Mesendoderm (in vitro differentiated cells): ENCODE results near the gene TLE3.
A peak's percentile ranks its signal among the peaks of the same experiment; 100 is the strongest.

Experiments used
- DNase-seq: peaks from one replicate; pipeline ENCODE4 v3.0.0; 2013
- H2AK5ac ChIP-seq: 2 replicates; pipeline ENCODE4 v1.6.1; 2013; ENCODE audit warnings: low read length, inconsistent platforms
- H2BK120ac ChIP-seq: 2 replicates; pipeline ENCODE4 v1.6.1; 2013; ENCODE audit warnings: low read depth, mild to moderate bottlenecking, low read length, moderate library complexity, mixed read lengths
- H2BK15ac ChIP-seq: replicated peaks from 2 replicates; pipeline ENCODE4 v1.6.1; 2013; ENCODE audit warnings: low read depth, mild to moderate bottlenecking, moderate library complexity
- H2BK5ac ChIP-seq: 2 replicates; pipeline ENCODE4 v1.6.1; 2013; ENCODE audit warnings: low read length, inconsistent platforms
- H3K18ac ChIP-seq: 2 replicates; pipeline ENCODE4 v1.6.1; 2013; ENCODE audit warnings: mild to moderate bottlenecking, low read length, mixed read lengths
- H3K23ac ChIP-seq: one replicate; pipeline ENCODE4 v1.6.1; 2013; ENCODE audit warnings: low read length
- H3K27ac ChIP-seq: 2 replicates; pipeline ENCODE4 v1.5.1; 2013; ENCODE audit warnings: low read depth, mild to moderate bottlenecking, inconsistent platforms, low read length, moderate library complexity
- H3K27me3 ChIP-seq: 2 replicates; pipeline ENCODE4 v1.6.1; 2013; ENCODE audit warnings: low read length, control low read depth, mild to moderate bottlenecking, inconsistent platforms; ENCODE audit not compliant: insufficient read depth, poor library complexity
- H3K36me3 ChIP-seq: 2 replicates; pipeline ENCODE4 v1.6.1; 2013; ENCODE audit warnings: low read length, inconsistent platforms; ENCODE audit not compliant: control insufficient read depth, insufficient read depth
- H3K4ac ChIP-seq: one replicate; pipeline ENCODE4 v1.6.1; 2013; ENCODE audit warnings: low read depth, mild to moderate bottlenecking, low read length, moderate library complexity
- H3K4me1 ChIP-seq: 2 replicates; pipeline ENCODE4 v1.6.1; 2013; ENCODE audit warnings: low read depth, low read length, inconsistent platforms; ENCODE audit not compliant: control insufficient read depth
- H3K4me2 ChIP-seq: 2 replicates; pipeline ENCODE4 v1.6.1; 2013; ENCODE audit warnings: low read length
- H3K4me3 ChIP-seq: 2 replicates; pipeline ENCODE4 v1.5.1; 2013; ENCODE audit warnings: mild to moderate bottlenecking, low read length
- H3K56ac ChIP-seq: one replicate; pipeline ENCODE4 v1.6.1; 2013; ENCODE audit warnings: low read length
- H3K79me1 ChIP-seq: 2 replicates; pipeline ENCODE4 v1.6.1; 2013; ENCODE audit warnings: low read length, inconsistent platforms
- H3K79me2 ChIP-seq: 2 replicates; pipeline ENCODE4 v1.6.1; 2013; ENCODE audit warnings: mild to moderate bottlenecking, low read length; ENCODE audit not compliant: control insufficient read depth, insufficient read depth
- H3K9ac ChIP-seq: 2 replicates; pipeline ENCODE4 v1.6.1; 2013; ENCODE audit warnings: low read length, inconsistent platforms
- H4K5ac ChIP-seq: one replicate; pipeline ENCODE4 v1.6.1; 2013; ENCODE audit warnings: low read length
- H4K8ac ChIP-seq: one replicate; pipeline ENCODE4 v1.6.1; 2013; ENCODE audit warnings: low read depth, mild to moderate bottlenecking, control low read depth, low read length, moderate library complexity
- WGBS: extraction: QIAGEN DNeasy Blood & Tissue Kit; methylation state at CpG from one replicate; pipeline ENCODE4 v1.1.7; 2013; ENCODE audit warnings: low lambda C conversion rate, missing lambda C conversion rate; ENCODE audit not compliant: insufficient coverage; ENCODE audit errors: extremely low coverage; 5-methylcytosine and 5-hydroxymethylcytosine counted together

Gene TLE3

DNA sequence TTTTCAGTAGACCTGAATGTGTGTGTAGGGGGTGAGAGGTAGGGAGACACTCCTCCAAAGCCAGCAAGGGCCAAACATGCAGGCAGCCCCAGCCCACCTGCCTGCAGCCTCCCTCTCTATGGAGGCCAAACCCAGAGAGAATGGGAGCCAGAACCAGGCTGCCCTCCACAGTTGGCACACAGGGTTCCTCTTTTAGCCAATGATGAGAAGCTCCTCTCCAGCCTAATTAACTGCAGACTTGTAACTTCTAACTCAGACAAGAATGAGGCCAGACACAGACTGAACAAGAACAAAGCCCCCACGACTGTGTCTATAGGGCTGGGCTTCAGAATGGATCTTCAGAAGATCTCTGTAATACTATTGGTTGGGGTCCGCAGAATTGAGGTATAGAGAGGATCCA, 12.3 kb upstream of the TLE3 start:
- Histone ChIP-seq H4K8ac (no peak overlapping the region), H3K9ac (no peak overlapping the region), H3K79me1 (no peaks in the 10 kb centered on the region), H2AK5ac (no peak overlapping the region), H3K56ac (no peak overlapping the region), H2BK5ac (no peak overlapping the region), H3K4ac (no peak overlapping the region), H2BK120ac (no peak overlapping the region), H3K79me2 (no peaks in the 10 kb centered on the region), H2BK15ac (no peak overlapping the region), H3K4me1 (peaks cover 16% of the 10 kb centered on the region), H3K23ac (no peak overlapping the region), H3K36me3 (no peaks in the 10 kb centered on the region), H3K4me3 (no peak overlapping the region), H3K18ac (no peak overlapping the region), H3K27me3 (no peaks in the 10 kb centered on the region), H4K5ac (no peak overlapping the region), H3K4me2 (no peak overlapping the region), H3K27ac (no peak overlapping the region)
- no CpG with 5 or more reads among the region's 2 CpGs for WGBS
- DNase-seq, result no peak

- H3K4me2 ChIP-seq, result no peak overlapping the region
- H3K56ac ChIP-seq, result no peak overlapping the region
Observed at GRCh38 chr15:70109531-70109930, 11.8 kb upstream of the TLE3 start.

GRCh38 chr15:70103880-70104626, 6.3 kb upstream of the TLE3 start:
- H3K56ac ChIP-seq, result no peak overlapping the region
- DNase-seq, result no peak
- H2BK15ac ChIP-seq, result no peak overlapping the region
- no peak overlapping the region for H3K27ac ChIP-seq
- no peak overlapping the region for H3K4ac ChIP-seq
- H3K36me3 ChIP-seq, result no peaks in the 10 kb centered on the region
- WGBS, result no CpG with 5 or more reads among the region's 7 CpGs
- H3K4me3 ChIP-seq, result no peak overlapping the region
- H2AK5ac ChIP-seq, result no peak overlapping the region
- H3K79me2 ChIP-seq, result no peaks in the 10 kb centered on the region
- no peaks in the 10 kb centered on the region for H3K27me3 ChIP-seq
- peaks cover 7% of the 10 kb centered on the region for H3K4me1 ChIP-seq
- H4K5ac ChIP-seq, result no peak overlapping the region
- no peak overlapping the region for H4K8ac ChIP-seq
- H3K79me1 ChIP-seq, result no peaks in the 10 kb centered on the region
- no peak overlapping the region for H3K4me2 ChIP-seq
- no peak overlapping the region for H3K23ac ChIP-seq
- no peak overlapping the region for H3K9ac ChIP-seq
- no peak overlapping the region for H2BK5ac ChIP-seq
- H3K18ac ChIP-seq, result no peak overlapping the region
- H2BK120ac ChIP-seq, result no peak overlapping the region

More at GRCh38 chr15:70109531-70109930, 11.8 kb upstream of the TLE3 start:
- Histone ChIP-seq H3K27ac (no peak overlapping the region), H3K27me3 (no peaks in the 10 kb centered on the region), H4K5ac (no peak overlapping the region), H2AK5ac (no peak overlapping the region), H3K4ac (no peak overlapping the region), H3K18ac (no peak overlapping the region), H3K23ac (no peak overlapping the region), H2BK5ac (no peak overlapping the region), H2BK120ac (no peak overlapping the region), H3K9ac (no peak overlapping the region), H3K4me1 (peaks cover 15% of the 10 kb centered on the region), H3K36me3 (no peaks in the 10 kb centered on the region), H3K79me1 (no peaks in the 10 kb centered on the region), H4K8ac (no peak overlapping the region), H3K4me3 (no peak overlapping the region), H3K79me2 (no peaks in the 10 kb centered on the region), H2BK15ac (no peak overlapping the region)
- no peak for DNase-seq
- WGBS, result no CpG with 5 or more reads among the region's 3 CpGs

DNA sequence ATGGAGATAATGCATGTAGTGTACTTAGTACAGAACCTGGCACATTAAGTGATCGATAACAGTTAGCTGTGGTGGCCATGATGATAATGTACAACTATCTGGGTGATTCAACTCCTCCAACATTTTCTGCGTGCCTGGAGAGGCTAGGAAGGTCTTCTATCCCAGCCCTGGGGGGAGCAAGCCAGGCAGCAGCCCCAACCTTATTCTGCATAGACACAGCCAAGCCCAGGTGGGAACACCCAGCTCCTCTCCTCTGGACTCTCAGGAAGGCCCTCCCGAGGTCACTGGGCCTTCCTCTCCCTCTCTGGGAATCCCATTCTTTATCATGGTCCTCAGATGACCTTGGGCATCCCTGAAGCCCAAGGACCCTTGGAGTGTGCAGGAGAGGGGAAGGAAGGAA, 5.1 kb upstream of the TLE3 start:
- Histone ChIP-seq H4K8ac (no peak overlapping the region), H2BK5ac (no peak overlapping the region), H3K4me1 (peaks cover 7% of the 10 kb centered on the region), H3K79me2 (no peaks in the 10 kb centered on the region), H2AK5ac (no peak overlapping the region), H3K4me3 (no peak overlapping the region), H3K56ac (no peak overlapping the region), H3K18ac (no peak overlapping the region), H3K4ac (no peak overlapping the region), H4K5ac (no peak overlapping the region), H3K23ac (no peak overlapping the region), H3K4me2 (no peak overlapping the region), H3K36me3 (no peaks in the 10 kb centered on the region), H2BK15ac (no peak overlapping the region), H3K27me3 (no peaks in the 10 kb centered on the region), H3K9ac (no peak overlapping the region), H2BK120ac (no peak overlapping the region), H3K79me1 (no peaks in the 10 kb centered on the region), H3K27ac (no peak overlapping the region)
- DNase-seq, result no peak
- WGBS, result no CpG with 5 or more reads among the region's 3 CpGs

DNA sequence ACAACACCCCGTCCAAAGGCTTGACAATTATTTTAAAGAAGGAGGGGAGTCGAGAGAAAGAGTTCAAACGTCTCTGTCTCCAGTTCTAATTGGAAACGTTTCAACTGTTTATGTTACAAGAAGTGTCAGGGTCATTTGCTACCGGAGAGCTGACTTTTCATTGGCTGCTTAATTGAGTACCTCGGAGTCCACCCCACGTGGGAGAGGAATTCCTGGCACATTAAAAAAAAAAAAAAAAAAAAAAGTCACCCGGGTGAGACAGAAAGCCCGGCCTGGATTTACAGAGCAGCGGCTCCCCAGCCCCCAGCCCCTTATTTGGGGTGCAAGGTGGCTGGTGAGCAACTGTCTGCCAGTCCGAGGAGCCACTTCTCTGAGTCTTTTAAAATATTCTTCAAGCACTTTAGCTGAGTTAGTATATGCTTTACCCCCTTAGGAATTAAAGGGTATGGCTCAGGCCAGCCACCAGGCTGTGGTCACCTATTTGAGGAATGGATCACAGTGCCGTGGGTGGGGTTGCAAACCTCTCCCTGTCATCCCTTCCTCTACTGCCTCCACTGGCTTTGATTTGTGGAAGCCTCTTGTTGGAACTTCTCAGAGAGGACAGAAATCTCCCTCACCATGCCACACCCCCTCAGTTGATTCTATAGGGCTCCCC, 3.9 kb upstream of the TLE3 start:
- Histone ChIP-seq H4K8ac (no peak overlapping the region), H3K4me3 (no peak overlapping the region), H2BK120ac (no peak overlapping the region), H3K36me3 (no peaks in the 10 kb centered on the region), H2BK5ac (no peak overlapping the region), H3K4me1 (peaks cover 7% of the 10 kb centered on the region), H3K4me2 (no peak overlapping the region), H3K56ac (no peak overlapping the region), H3K27ac (no peak overlapping the region), H2BK15ac (no peak overlapping the region), H2AK5ac (no peak overlapping the region), H3K9ac (no peak overlapping the region), H3K27me3 (no peaks in the 10 kb centered on the region), H3K4ac (no peak overlapping the region), H3K79me1 (no peaks in the 10 kb centered on the region), H4K5ac (no peak overlapping the region), H3K23ac (no peak overlapping the region), H3K18ac (no peak overlapping the region), H3K79me2 (peaks cover 9% of the 10 kb centered on the region)
- WGBS, result no CpG with 5 or more reads among the region's 12 CpGs
- DNase-seq, result peak; percentile 98
